ENCODE data around the gene MYL12A. TPM values are rescaled to one million over a fixed set of nuclear protein-coding genes. Genes with fewer than 3 reads are reported as not detected.

The MYL12A gene
- total RNA-seq, 1 experiment from 2014 or later = 284 TPM

DNA sequence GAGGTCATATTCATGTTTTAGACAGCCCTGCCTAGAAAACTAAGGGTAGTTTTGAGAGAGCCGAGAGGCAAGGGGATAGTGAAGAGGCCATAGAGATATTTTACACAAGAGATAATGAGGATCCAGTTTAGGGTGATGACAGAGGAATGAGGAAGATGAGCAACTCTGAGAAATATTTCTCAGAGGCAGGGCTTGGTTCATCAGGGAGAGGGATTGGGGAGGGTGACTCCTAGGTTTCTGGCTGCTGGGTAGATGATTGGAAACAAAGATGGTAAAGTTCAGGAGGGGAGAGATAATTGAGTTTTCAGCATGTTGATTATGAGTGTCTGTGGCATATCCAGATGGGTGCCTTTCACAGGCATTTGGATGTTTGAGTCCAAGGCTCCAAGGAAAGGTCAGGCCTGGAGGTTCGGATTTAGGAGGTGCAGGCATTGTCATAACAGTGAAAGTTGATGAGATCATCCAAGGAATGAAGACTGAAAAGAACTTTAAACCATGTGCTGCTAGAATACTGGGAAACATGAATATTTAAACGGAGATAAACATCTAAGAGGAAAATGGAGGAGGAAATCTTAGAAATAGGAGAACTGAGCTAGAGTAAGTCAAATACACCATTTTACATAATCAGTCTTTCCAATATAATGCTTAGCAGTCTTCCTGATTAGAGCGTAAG lies 21.8 kb downstream of the MYL12A start:
- Mint-ChIP-seq H3K27me3 (ENCODE audit: low read depth) (no peaks in the 10 kb centered on the region), H3K9me3 (no peaks in the 10 kb centered on the region), H3K36me3 (ENCODE audit: insufficient read depth in 1 of 3, low read depth in 3 of 3) (peaks cover 6 to 16% (median 16%) of the 10 kb centered on the region in 3 experiments; a peak in 5 of 7 replicates), H3K27ac (peak overlapping the region; percentile 15 to 40 (median 19); a peak in 6 of 7 replicates), H3K4me1 (peaks cover 31 to 37% of the 10 kb centered on the region in 2 experiments), H3K4me3 (no peak overlapping the region)
- no peak overlapping the region for H4K5ac ChIP-seq (ENCODE audit: insufficient read length, low read depth, low read length)
- no peak overlapping the region for H3K9ac ChIP-seq (ENCODE audit: extremely low read depth, insufficient read length, low read length)
- H2AK5ac ChIP-seq (ENCODE audit: insufficient read length, low read length) = no peak overlapping the region
- H4K91ac ChIP-seq (ENCODE audit: insufficient read length, low read depth, low read length) = no peak overlapping the region
- H3K23ac ChIP-seq (ENCODE audit: insufficient read length, low read depth, low read length) = no peak overlapping the region
- no peak overlapping the region for H2BK20ac ChIP-seq (ENCODE audit: low read depth, low read length, poor library complexity, severe bottlenecking)
- no peak overlapping the region for H3K4me2 ChIP-seq (ENCODE audit: insufficient read depth, insufficient read length, low read length)
- H3K27me3 ChIP-seq (ENCODE audit: insufficient read depth, low read length) = no peaks in the 10 kb centered on the region
- no peak overlapping the region for H3K56ac ChIP-seq (ENCODE audit: insufficient read length, low read depth, low read length)
- H3K79me2 ChIP-seq (ENCODE audit: insufficient read depth, low read length) = peaks cover 48% of the 10 kb centered on the region; the same call in 1 of the 2 replicates
- H3K9me3 ChIP-seq (ENCODE audit: control insufficient read depth, low read depth, low read length) = no peaks in the 10 kb centered on the region
- H2BK120ac ChIP-seq (ENCODE audit: low read depth, low read length, poor library complexity, severe bottlenecking) = no peak overlapping the region
- H2BK5ac ChIP-seq (ENCODE audit: insufficient read length, low read length) = no peak overlapping the region
- no peak overlapping the region for H3K4ac ChIP-seq (ENCODE audit: low read depth, low read length)
- H3K14ac ChIP-seq (ENCODE audit: insufficient read depth, low read length) = no peak overlapping the region
- peaks cover 4% of the 10 kb centered on the region for H3K79me1 ChIP-seq (ENCODE audit: insufficient read depth, low read depth, low read length, poor library complexity, severe bottlenecking)
- no peaks in the 10 kb centered on the region for H3K23me2 ChIP-seq (ENCODE audit: insufficient read length, low read depth, low read length, poor library complexity, severe bottlenecking)
- H3K27ac ChIP-seq (ENCODE audit: insufficient read length, low read depth, low read length) = no peak overlapping the region
- TF ChIP-seq, protein P1, sequence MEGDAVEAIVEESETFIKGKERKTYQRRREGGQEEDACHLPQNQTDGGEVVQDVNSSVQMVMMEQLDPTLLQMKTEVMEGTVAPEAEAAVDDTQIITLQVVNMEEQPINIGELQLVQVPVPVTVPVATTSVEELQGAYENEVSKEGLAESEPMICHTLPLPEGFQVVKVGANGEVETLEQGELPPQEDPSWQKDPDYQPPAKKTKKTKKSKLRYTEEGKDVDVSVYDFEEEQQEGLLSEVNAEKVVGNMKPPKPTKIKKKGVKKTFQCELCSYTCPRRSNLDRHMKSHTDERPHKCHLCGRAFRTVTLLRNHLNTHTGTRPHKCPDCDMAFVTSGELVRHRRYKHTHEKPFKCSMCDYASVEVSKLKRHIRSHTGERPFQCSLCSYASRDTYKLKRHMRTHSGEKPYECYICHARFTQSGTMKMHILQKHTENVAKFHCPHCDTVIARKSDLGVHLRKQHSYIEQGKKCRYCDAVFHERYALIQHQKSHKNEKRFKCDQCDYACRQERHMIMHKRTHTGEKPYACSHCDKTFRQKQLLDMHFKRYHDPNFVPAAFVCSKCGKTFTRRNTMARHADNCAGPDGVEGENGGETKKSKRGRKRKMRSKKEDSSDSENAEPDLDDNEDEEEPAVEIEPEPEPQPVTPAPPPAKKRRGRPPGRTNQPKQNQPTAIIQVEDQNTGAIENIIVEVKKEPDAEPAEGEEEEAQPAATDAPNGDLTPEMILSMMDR (conservative IDR thresholded peaks at IDR 0.05) = no peak
- H3T11ph ChIP-seq (ENCODE audit: low read length) = no peak overlapping the region
- no CpG with 5 or more reads among the region's 4 CpGs for WGBS (ENCODE audit: extremely low coverage, insufficient read length, low lambda C conversion rate)
- H2BK12ac ChIP-seq (ENCODE audit: insufficient read length, low read depth, low read length) = no peak overlapping the region
- no peak overlapping the region for H2BK15ac ChIP-seq (ENCODE audit: low read depth, low read length)
- no peak for DNase-seq
- no peaks in the 10 kb centered on the region; the same call in 1 of the 2 replicates for H3K4me1 ChIP-seq (ENCODE audit: insufficient read depth, low read length)
- H3K18ac ChIP-seq (ENCODE audit: insufficient read length, low read depth, low read length) = no peak overlapping the region
- H4K20me1 ChIP-seq (ENCODE audit: control insufficient read depth, insufficient read depth, insufficient read length) = no peaks in the 10 kb centered on the region
- no peak overlapping the region for H4K8ac ChIP-seq (replicated peaks; ENCODE audit: insufficient read length, low read depth, low read length)
- H2AFZ ChIP-seq (ENCODE audit: low read length) = no peak overlapping the region
